HepG2 (cell line): ENCODE data around the gene ZNF608. TPM values are rescaled to one million over a fixed set of nuclear protein-coding genes. Genes with fewer than 3 reads are reported as not detected.

Experiments
- ATAC-seq: fragments of 200-7000 bp; cut with Tn5 transposase; 3 replicates; pipeline ENCODE4 v1.9.1; 2020; ENCODE audit warnings: mild to moderate bottlenecking, moderate library complexity
- BruUV-seq: library from RNA; stranded (reverse); fragments of 400-500 nt; replicated peaks from 2 replicates; lab custom pipeline; 2021; lab: Mats Ljungman, UMichigan
- CTCF ChIA-PET: fragments of 300-600 bp; formaldehyde crosslinking; extraction: SDS; loops from one replicate; lab custom pipeline; 2021; ENCODE audit warnings: low total read pairs, inconsistent platforms, low intra/inter-chr PET ratio; lab: Yijun Ruan, JAX
- POLR2A ChIA-PET: fragments of 350-600 bp; sonication (Branson Sonifier 250); formaldehyde crosslinking; loops from one replicate; lab custom pipeline; 2020; ENCODE audit warnings: antibody characterized with exemption, inconsistent platforms; lab: Yijun Ruan, JAX
- DNase-seq: peaks from one replicate; pipeline ENCODE4 v3.0.0-alpha.2; 2015; ENCODE audit warnings: low spot score
- FAIRE-seq: peaks from 3 replicates; lab custom pipeline; 2011; peaks lifted over from hg19 to GRCh38; lab: Jason Lieb, UNC
- H2AFZ ChIP-seq: one replicate; pipeline ENCODE4 v1.6.1; 2011; ENCODE audit warnings: low read length, inconsistent platforms
- H3K27ac ChIP-seq: fragments of 300-600 bp; 3 replicates; pipeline ENCODE4 v1.8.0; 2011; ENCODE audit warnings: mixed run types, mild to moderate bottlenecking, mixed read lengths, low read length, inconsistent platforms; ENCODE audit not compliant: insufficient read depth; ENCODE audit errors: extremely low read length
- H3K27me3 ChIP-seq, 2 experiments: fragments of 200-600 bp in 1 of 2; 2 replicates in 1 of 2; 3 replicates in 1 of 2; pipeline versions ENCODE4 v1.6.0 to v1.8.0; 2011; ENCODE audit warnings: low read length in 2 of 2, mild to moderate bottlenecking in 2 of 2, moderate library complexity in 2 of 2, inconsistent platforms in 1 of 2; ENCODE audit not compliant: insufficient read depth in 2 of 2, control insufficient read depth in 1 of 2
- H3K36me3 ChIP-seq, 2 experiments: fragments of 200-600 bp in 1 of 2; replicated peaks in 1 of 2; 2 replicates in 1 of 2; 3 replicates in 1 of 2; pipeline versions ENCODE4 v1.5.1 to v1.8.0; 2011; ENCODE audit warnings: low read length in 2 of 2, inconsistent platforms in 1 of 2; ENCODE audit not compliant: insufficient read depth in 2 of 2, control insufficient read depth in 1 of 2
- H3K4me1 ChIP-seq: 2 replicates; pipeline ENCODE4 v1.5.1; 2012; ENCODE audit warnings: low read length, inconsistent platforms; ENCODE audit not compliant: insufficient read depth
- H3K4me2 ChIP-seq: 2 replicates; pipeline ENCODE4 v1.6.0; 2011; ENCODE audit warnings: low read depth, low read length, inconsistent platforms
- H3K4me3 ChIP-seq, 3 experiments: fragments of 200-600 bp in 1 of 3; sonication (generic), shearing (Covaris generic) in 1 of 3; replicated peaks in 1 of 3; 2 replicates each; pipeline ENCODE4 v1.5.1; 2011 to 2016; ENCODE audit warnings: low read length in 3 of 3, inconsistent platforms in 2 of 3, low read depth in 2 of 3, mild to moderate bottlenecking in 2 of 3, control low read depth in 1 of 3, mixed read lengths in 1 of 3; ENCODE audit not compliant: insufficient read depth in 1 of 3
- H3K79me2 ChIP-seq: one replicate; pipeline ENCODE4 v1.6.1; 2011; ENCODE audit warnings: low read length, inconsistent platforms; ENCODE audit not compliant: insufficient read depth
- H3K9ac ChIP-seq: 2 replicates; pipeline ENCODE4 v1.6.0; 2011; ENCODE audit warnings: mild to moderate bottlenecking, low read depth, low read length, inconsistent platforms; ENCODE audit not compliant: insufficient read depth
- H3K9me3 ChIP-seq: 2 replicates; pipeline ENCODE4 v1.5.1; 2012; ENCODE audit warnings: mild to moderate bottlenecking, low read length
- H4K20me1 ChIP-seq: 2 replicates; pipeline ENCODE4 v1.6.0; 2011; ENCODE audit warnings: inconsistent platforms, mild to moderate bottlenecking, low read length, moderate library complexity; ENCODE audit not compliant: insufficient read depth
- PTBP1 ChIP-seq: fragments of 200-400 bp; formaldehyde crosslinking; IDR thresholded peaks from 2 replicates; pipeline ENCODE4 v1.6.1; 2018; ENCODE audit warnings: low read length, low read depth; ENCODE audit not compliant: poor library complexity, severe bottlenecking
- ZNF160 ChIP-seq: sonication (generic); formaldehyde crosslinking; IDR thresholded peaks from 2 replicates; pipeline ENCODE4 v1.8.0; 2022; ENCODE audit warnings: mild to moderate bottlenecking, inconsistent platforms, missing genetic modification reagents
- ZNF777 ChIP-seq: sonication (generic); formaldehyde crosslinking; IDR thresholded peaks from 2 replicates; pipeline ENCODE4 v1.4.0; 2020; ENCODE audit warnings: missing genetic modification reagents
- WGBS: methylation state at CpG from one replicate; pipeline ENCODE4 v1.1.6; 2017; ENCODE audit warnings: low lambda C conversion rate; 5-methylcytosine and 5-hydroxymethylcytosine counted together
- in situ Hi-C: cut with HindIII; loops from 2 replicates; pipeline ENCODE4 v1.10.0; 2017; ENCODE audit warnings: low pct_unique_long_range_greater_than_20kb; ENCODE audit not compliant: extremely low pct_ligation_motif_present
- intact Hi-C: fragments of 100-400 bp; cut with micrococcal nuclease; formaldehyde crosslinking; loops from one replicate; pipeline ENCODE4 v1.10.0; 2022; ENCODE audit not compliant: unreplicated experiment
- polyA plus RNA-seq, 8 experiments: library from polyadenylated mRNA; depleted of rRNA in 3 of 8; stranded (reverse) in 7 of 8; unstranded in 1 of 8; fragments of >200 nt; fragmentation: Illumina TruSeq in 4 of 8; extraction: Trizol in 4 of 8; gene quantifications; 2 replicates each; pipeline versions ENCODE4 v1.2.1 to v1.2.3, GENCODE V29; 2011 to 2016; ENCODE audit warnings: low read depth in 4 of 8, missing spikeins in 1 of 8, mixed read lengths in 1 of 8; ENCODE audit not compliant: insufficient read depth in 1 of 8
- total RNA-seq, 5 experiments: library from RNA; depleted of rRNA; stranded (reverse); fragments of >200 nt; fragmentation: Illumina TruSeq; extraction: Trizol; gene quantifications; 2 replicates each; pipeline ENCODE4 v1.2.3, GENCODE V29; 2016; ENCODE audit warnings: low read depth in 1 of 5
- TF ChIP-seq, protein P1 (sequence below): sonication (generic); formaldehyde crosslinking; IDR thresholded peaks from 2 replicates; pipeline ENCODE4 v1.4.0; 2020; ENCODE audit warnings: missing genetic modification reagents, borderline replicate concordance
- TF ChIP-seq, protein P2 (sequence below): sonication (generic); formaldehyde crosslinking; IDR thresholded peaks from 2 replicates; pipeline ENCODE4 v1.9.0; 2021; ENCODE audit warnings: missing genetic modification reagents, borderline replicate concordance

Gene ZNF608
- total and polyA plus RNA-seq, 2 of the 13 experiments (the other 11 are each of a cell fraction or from before 2014, with no cell fraction given) = 0.66 to 0.91 TPM

DNA sequence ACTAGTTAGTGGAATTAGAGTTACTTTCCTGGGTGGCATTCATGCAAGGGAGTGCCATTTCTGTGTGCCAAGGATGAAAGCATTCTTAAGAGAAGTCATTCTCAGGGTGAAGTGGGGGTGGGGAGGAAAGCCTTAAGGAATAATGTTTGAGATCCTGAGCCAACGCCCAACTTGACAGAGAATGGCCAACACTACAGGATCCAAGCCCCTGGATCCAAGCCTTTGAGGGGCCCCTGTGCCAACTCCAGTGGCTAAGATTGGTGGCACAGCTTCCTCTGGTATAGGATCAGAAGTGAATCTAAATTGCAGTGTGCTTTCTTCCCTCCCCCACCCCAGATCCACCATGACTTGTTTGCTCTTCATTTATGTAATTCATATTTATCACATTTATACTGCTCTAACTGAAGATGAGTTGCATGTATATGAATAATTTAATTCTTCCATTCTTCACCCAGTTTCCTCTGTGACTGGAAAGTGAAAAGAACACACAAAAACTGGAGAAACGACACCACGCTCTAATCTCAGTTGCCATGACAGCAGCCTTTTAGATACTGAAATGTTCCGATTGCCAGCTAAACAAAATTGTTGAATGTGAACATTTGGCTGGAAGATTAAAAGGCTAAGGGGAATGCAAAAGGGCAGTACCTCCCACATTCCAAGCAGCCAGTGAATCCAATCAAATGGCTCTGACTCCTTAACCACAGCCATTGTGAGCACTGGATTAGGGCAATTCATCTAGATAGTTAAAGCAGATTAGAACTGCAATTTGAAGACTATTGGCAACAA, 4.5 kb downstream of the ZNF608 start:
- no peaks in the 10 kb centered on the region for H4K20me1 ChIP-seq
- H3K4me3 ChIP-seq = no peak overlapping the region
- H3K27ac ChIP-seq = no peak overlapping the region
- no peak for ATAC-seq
- TF ChIP-seq, protein P1, sequence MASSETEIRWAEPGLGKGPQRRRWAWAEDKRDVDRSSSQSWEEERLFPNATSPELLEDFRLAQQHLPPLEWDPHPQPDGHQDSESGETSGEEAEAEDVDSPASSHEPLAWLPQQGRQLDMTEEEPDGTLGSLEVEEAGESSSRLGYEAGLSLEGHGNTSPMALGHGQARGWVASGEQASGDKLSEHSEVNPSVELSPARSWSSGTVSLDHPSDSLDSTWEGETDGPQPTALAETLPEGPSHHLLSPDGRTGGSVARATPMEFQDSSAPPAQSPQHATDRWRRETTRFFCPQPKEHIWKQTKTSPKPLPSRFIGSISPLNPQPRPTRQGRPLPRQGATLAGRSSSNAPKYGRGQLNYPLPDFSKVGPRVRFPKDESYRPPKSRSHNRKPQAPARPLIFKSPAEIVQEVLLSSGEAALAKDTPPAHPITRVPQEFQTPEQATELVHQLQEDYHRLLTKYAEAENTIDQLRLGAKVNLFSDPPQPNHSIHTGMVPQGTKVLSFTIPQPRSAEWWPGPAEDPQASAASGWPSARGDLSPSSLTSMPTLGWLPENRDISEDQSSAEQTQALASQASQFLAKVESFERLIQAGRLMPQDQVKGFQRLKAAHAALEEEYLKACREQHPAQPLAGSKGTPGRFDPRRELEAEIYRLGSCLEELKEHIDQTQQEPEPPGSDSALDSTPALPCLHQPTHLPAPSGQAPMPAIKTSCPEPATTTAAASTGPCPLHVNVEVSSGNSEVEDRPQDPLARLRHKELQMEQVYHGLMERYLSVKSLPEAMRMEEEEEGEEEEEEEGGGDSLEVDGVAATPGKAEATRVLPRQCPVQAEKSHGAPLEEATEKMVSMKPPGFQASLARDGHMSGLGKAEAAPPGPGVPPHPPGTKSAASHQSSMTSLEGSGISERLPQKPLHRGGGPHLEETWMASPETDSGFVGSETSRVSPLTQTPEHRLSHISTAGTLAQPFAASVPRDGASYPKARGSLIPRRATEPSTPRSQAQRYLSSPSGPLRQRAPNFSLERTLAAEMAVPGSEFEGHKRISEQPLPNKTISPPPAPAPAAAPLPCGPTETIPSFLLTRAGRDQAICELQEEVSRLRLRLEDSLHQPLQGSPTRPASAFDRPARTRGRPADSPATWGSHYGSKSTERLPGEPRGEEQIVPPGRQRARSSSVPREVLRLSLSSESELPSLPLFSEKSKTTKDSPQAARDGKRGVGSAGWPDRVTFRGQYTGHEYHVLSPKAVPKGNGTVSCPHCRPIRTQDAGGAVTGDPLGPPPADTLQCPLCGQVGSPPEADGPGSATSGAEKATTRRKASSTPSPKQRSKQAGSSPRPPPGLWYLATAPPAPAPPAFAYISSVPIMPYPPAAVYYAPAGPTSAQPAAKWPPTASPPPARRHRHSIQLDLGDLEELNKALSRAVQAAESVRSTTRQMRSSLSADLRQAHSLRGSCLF (CRISPR knock-in tag) = no peak
- TF ChIP-seq ZNF160 (CRISPR knock-in tag) = no peak
- TF ChIP-seq, protein P2, sequence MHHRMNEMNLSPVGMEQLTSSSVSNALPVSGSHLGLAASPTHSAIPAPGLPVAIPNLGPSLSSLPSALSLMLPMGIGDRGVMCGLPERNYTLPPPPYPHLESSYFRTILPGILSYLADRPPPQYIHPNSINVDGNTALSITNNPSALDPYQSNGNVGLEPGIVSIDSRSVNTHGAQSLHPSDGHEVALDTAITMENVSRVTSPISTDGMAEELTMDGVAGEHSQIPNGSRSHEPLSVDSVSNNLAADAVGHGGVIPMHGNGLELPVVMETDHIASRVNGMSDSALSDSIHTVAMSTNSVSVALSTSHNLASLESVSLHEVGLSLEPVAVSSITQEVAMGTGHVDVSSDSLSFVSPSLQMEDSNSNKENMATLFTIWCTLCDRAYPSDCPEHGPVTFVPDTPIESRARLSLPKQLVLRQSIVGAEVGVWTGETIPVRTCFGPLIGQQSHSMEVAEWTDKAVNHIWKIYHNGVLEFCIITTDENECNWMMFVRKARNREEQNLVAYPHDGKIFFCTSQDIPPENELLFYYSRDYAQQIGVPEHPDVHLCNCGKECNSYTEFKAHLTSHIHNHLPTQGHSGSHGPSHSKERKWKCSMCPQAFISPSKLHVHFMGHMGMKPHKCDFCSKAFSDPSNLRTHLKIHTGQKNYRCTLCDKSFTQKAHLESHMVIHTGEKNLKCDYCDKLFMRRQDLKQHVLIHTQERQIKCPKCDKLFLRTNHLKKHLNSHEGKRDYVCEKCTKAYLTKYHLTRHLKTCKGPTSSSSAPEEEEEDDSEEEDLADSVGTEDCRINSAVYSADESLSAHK (CRISPR knock-in tag) = no peak
- TF ChIP-seq ZNF777 (CRISPR knock-in tag) = no peak
- no peak for TF ChIP-seq PTBP1
- TF ChIP-seq, all 625 proteins: peak for 0
- peaks cover 50% of the 10 kb centered on the region for H3K4me1 ChIP-seq
- peaks cover 0 to 13% of the 10 kb centered on the region in 2 experiments; a peak in 2 of 5 replicates for H3K27me3 ChIP-seq
- H2AFZ ChIP-seq = no peak overlapping the region
- H3K9me3 ChIP-seq = no peaks in the 10 kb centered on the region
- ChIA-PET CTCF (no interaction called here), POLR2A (no interaction called here)
- no TSS peak for BruUV-seq
- intact Hi-C loops = no loop called here
- no peak overlapping the region for H3K9ac ChIP-seq
- in situ Hi-C loops = no loop called here
- no peak overlapping the region for H3K4me2 ChIP-seq
- no peaks in the 10 kb centered on the region for H3K79me2 ChIP-seq
- H3K36me3 ChIP-seq = no peaks in the 10 kb centered on the region
- FAIRE-seq (no peak), DNase-seq (no peak)
- WGBS = 83% methylated on average over 4 of the region's 4 CpGs
